Left renal pelvis (tissue), 4 donors: ENCODE measurements around the gene ZNF841. TPM values are rescaled to one million over a fixed set of nuclear protein-coding genes. Genes with fewer than 3 reads are reported as not detected.
"Not testable (repeated sequence)": the region's sequence is repeated elsewhere in the genome, so short reads cannot be mapped to it uniquely, and the experiment has no call there.

Experiments
- DNase-seq, 4 donors: peaks; one replicate each; pipeline ENCODE4 v3.0.0-alpha.2; 2013; ENCODE audit warnings: low read depth in 4 of 4, low spot score in 3 of 4
- polyA plus RNA-seq, 4 donors: library from polyadenylated mRNA; unstranded; fragments of 120-200 nt; gene quantifications; one replicate each; pipeline ENCODE4 v1.2.1, GENCODE V29; 2013; ENCODE audit not compliant: insufficient read length in 4 of 4

ZNF841 gene
- polyA plus RNA-seq, 4 donors, result 15.7 to 20.7 (median 17.5) TPM

DNA sequence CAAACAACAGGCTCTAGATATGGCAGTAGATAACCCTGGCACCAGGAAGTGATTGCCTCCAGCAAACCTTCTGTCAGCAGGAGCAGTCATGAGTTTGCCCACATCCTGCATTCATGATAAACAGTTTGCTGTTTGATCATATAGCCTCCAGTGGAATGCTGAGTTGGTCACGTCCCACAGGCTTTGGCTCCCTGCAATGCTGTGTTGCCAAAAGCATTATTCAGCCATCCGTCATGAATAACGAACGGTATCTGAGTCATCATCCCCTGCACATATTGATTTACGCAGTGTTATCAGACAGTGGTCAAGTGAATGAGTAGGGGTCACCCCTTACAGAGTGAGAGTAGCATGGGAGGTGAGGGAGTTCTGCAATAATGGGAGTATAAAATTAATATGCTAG, 25.1 kb downstream of the ZNF841 start:
- no peak for DNase-seq

DNA sequence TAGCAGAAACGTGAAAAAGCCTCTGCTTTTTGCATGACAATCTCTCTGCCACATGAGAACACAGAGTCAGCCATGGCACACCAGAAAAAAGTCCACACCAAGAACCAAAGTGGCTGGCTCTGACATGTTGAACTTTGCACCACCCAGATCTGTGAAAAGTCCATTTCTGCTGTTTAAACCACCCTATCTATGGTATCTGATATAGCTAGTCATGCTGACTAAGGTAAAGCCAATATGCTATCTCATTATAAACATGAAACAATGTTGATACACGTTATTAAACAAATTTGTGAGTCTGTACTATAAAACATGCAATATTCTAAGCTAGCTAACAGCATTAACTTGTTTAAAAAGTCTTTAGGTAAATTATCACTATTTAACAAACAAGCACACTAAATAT, 25.9 kb downstream of the ZNF841 start:
- DNase-seq, result no peak

DNA sequence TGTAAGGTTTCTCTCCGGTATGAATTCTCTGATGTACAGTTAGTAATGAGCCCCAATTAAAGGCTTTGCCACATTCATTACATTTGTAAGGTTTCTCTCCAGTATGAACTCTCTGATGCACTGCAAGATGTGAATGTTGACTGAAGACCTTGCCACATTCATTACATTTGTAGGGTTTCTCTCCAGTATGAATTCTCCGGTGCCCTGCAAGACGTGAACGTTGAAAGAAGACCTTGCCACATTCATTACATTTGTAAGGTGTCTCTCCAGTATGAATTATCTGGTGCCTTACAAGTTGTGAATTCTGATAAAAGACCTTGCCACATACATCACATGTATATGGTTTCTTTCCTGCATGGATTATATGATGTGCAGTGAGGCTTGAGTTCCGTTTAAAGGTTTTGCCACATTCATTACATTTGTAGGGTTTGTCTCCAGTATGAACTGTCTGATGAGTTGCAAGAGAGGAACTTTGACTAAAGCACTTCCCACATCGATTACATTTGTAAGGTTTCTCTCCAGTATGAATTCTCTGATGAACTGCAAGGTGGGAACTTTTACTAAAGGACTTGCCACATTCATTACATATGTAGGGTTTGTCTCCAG, 29.2 kb downstream of the ZNF841 start:
- DNase-seq, result no peak

DNA sequence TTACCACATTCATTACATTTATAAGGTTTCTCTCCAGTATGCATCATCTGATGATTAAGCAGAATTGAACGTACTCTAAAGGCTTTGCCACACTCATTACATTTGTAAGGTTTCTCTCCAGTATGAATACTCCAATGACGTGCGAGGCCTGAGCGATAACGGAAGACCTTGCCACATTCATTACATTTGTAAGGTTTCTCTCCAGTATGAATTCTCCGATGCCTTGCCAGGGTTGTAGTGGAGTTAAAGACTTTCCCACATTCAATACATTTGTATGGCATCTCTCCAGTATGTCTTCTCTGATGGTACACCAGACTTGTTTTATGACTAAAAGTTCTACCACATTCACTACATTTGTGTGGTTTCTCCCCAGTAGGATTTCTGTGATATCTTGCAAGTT, 30.2 kb downstream of the ZNF841 start:
- no peak for DNase-seq

DNA sequence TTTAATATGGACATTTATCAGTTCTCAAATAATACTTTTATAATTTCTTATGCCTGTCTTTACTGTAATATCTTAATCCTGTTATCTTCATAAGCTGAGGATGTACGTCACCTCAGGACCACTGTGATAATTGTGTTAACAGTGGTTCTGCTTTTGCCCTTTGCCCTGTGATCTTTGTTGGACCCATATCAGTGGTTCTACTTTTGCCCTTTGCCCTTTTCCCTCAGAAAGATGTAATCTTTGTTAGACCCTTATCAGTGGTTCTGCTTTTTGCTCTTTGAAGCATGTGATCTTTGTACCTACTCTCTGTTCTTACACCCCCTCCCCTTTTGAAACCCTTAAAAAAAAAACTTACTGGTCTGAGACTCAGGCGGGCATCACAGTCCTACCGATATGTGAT, 39.1 kb downstream of the ZNF841 start:
- DNase-seq, result not testable (repeated sequence)

DNA sequence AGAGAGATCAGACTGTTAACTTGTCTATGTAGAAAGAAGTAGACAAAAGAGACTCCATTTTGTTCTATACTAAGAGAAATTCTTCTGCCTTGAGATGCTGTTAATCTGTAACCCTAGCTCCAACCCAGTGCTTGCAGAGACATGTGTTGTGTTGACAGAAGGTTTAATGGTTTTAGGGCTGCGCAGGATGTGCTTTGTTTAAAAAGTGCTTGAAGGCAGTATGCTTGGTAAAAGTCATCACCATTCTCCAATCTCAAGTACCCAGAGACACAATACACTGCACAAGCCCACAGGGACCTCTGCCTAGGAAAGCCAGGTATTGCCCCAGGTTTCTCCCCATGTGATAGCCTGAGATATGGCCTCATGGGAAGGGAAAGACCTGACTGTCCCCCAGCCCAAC, 43.8 kb downstream of the ZNF841 start:
- not testable (repeated sequence) for DNase-seq

DNA sequence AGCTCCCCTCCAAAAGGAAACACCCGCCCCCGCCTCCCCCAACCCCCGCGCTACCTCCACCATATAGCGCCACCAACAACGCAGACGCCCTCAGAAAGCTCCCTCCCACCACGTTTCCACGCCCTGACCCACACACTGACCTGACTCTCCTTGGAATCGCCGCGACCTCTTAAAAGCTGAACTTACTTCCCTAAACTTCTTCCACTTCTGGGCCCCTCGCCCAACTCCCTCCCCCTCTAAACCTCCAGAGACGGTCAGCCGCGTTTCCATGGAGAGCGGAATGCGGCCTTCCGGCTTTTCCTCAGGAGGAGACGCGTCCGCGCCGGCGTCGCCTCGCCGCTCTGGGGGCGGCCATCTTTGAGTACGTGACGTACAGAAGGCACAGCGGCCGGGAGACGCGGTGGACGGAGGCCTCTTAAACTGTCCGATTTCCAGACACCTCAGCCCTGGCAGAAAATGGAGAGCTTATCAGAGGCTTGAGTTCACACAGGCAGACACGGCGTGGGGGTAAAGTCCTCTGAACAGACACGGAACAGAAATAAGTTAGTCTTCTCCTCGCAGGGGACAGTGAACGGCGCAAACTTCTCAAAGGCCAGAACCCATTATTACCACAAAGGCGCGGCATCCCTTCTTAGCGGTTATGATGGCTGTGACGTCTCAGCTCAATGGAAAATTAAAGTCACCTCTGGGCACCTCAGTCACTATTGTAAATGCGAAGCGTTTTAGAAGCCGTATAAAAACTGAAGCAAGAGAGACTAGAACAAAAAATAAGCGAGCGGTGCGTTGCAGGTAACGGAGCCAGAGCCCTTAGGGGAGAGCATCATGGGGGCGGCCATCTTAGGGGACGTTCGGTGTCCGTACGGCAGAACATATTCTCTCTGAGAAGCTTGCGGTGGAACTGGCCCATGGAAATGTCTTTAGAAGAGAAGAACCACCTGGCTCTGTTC, 46.7 kb downstream of the ZNF841 start, which contains the start of gene ZNF432:
Gene ZNF432, minus strand, starts transcription at position 284 of the 947 bp plus-strand sequence. CDS start 1,970 bp downstream, outside the sequence.
- DNase-seq, result peak; percentile 94 to 97 (median 96)

DNA sequence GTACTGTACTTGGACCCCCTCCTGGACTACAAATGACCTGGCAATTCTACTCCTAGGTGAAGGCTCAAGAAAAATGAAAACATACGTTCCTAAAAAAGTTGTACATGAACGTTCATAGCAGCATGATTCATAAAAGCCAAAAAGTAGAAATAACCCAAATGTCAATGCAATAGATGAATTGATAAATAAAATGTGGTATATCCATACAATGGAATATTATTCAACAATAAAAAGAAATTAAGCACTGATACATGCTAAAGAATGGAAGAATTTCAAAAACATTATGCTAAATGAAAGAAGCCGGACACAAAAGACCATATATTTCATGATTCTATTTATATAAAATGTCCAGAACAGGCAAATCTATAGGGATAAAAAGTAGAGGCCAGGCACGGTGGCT, 56.4 kb downstream of the ZNF841 start:
- no peak for DNase-seq

DNA sequence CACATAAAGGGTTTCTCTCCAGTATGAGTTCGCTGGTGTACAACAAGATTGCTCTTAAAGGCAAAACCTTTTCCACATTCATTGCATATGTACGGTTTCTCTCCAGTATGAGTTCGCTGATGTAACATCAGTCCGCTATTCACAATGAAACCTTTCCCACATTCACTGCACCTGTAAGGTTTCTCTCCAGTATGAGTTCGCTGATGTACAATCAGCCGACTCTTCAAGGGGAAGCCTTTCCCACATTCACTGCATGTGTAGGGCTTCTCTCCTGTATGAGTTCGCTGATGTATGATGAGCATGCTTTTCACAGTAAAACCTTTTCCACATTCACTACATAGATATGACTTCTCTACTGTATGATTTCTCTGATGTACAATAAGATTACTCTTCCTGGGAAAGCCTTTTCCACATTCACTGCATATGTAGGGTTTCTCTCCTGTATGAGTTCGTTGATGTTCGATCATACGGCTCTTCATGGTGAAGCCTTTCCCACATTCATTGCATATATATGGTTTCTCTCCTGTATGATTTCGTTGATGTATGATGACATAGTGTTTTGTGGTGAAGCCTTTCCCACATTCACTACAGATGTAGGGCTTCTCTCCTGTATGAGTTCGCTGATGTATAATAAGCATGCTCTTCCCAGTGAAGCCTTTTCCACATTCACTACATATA, 61.4 kb downstream of the ZNF841 start:
- no peak for DNase-seq

DNA sequence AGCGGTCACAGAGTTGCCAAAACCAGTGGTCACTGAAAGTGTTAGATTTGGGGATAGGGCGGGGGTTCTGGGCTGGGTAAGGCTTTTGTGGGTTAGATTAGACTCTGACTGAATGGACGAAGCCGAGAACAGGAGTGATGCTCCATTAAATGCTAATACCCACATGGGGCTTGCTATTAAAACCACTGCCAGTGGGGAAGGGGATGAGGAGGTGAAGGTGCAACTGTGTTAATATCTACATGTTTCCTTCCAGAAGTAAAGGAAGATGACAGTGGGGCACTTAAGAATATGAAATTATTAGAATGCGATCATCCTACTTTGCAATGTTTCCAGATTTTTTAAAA, 66.8 kb downstream of the ZNF841 start:
- no peak for DNase-seq

DNA sequence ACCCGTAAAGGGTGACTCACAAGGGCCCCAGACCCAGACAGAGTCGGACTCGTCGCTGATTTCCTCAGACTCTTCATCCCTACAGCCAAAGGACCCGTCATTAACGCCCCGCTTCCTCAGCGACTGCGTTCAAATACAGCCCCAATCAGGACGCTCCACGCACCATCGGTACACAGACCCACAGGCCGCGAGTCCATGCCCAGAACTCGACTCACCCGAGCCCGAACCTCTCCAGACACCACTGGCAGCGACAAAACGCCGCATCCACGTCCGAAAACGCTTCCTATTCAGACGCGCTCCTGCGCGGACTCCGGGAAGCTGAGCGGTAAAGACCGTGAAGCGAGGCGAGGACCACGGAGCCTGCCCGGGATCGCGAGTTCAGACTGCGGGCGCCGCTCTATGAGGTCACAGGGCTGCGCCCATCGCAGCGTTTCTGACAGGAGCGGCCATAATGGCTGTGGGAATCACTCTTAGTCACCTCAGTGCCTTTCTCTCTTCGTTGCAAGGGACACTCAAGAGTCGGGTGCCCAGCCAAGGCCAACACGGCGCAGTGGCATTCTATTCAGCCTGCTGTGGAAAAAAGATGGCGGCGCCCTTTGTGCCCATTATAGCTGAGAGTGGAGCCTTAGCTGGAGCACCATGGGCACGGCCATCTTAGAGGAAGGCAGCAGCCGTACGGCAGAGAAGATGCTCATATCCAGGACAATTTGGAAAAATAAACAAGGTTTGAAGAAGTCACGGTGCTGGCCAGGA, 67.4 kb downstream of the ZNF841 start, which contains the start of gene ZNF614:
Gene ZNF614, minus strand, starts transcription at position 353 of the 753 bp plus-strand sequence. CDS start 2,634 bp downstream, outside the sequence.
- peak; percentile 81 to 90 (median 86) for DNase-seq

DNA sequence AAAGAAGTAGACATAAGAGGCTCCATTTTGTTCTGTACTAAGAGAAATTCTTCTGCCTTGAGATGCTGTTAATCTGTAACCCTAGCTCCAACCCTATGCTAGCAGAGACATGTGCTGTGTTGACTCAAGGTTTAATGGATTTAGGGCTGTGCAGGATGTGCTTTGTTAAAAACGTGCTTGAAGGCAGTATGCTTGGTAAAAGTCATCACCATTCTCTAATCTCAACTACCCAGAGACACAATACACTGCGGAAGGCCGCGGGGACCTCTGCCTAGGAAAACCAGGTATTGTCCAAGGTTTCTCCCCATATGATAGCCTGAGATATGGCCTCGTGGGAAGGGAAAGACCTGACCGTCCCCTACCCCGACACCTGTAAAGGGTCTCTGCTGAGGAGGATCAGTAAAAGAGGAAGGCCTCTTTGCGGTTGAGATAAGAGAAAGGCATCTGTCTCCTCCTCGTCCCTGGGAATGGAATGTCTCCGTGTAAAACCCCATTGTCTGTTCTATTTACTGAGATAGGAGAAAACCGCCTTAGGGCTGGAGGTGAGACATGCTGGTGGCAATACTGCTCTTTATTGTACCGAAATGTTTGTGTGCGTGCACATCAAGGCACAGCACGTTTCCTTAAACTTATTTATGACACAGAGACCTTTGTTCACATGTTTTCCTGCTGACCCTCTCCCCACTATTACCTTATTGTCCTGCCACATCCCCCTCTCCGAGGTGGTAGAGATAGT, 69.1 kb downstream of the ZNF841 start:
- DNase-seq, result not testable (repeated sequence)

DNA sequence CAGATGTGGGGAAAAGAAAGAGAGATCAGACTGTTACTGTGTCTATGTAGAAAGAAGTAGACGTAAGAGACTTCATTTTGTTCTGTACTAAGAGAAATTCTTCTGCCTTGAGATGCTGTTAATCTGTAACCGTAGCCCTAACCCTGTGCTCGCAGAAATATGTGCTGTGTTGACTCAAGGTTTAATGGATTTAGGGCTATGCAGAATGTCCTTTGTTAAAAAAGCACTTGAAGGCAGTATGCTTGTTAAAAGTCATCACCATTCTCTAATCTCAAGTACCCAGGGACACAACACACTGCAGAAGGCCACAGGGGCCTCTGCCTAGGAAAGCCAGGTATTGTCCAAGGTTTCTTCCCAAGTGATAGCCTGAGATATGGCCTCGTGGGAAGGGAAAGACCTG, 71.1 kb downstream of the ZNF841 start:
- not testable (repeated sequence) for DNase-seq

DNA sequence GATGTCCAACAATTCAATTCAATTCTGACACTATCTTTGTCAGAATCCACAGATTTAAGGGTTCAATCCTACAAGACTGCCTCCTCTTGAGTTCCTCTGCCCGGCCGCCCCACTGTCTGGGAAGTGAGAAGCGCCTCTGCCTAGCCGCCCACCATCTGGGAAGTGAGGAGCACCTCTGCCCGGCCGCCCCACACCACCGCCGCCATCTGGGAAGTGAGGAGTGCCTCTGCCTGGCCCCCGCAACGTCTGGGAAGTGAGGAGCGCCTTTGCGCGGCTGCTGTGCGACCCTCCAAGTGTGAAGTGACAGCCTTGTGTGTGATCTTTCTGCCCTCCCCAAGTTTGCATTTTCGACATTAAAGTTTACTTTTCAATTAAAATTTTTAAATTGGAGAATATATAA, 73.4 kb downstream of the ZNF841 start:
- DNase-seq, result no peak

DNA sequence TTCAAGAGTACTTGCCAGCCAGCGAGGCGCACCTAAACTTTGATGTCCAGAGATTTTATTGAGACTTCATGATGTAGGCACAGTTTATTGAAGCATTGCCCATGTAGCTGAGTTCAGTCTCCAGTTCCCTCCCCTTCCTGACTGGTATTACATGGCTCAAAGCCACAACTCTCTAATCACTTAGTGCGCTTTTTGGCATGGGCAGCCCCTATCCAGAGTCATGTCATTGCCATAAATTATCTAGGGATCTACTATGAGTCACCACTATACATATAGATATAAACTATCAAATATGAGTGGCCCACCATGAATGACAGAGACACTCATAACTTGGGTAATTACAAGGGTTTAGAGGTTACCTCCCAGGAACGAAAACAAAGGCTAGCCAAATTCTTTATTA, 75.1 kb downstream of the ZNF841 start:
- DNase-seq, result no peak

Other genes with a start within 250 kb of the ZNF841 start
- gene ZNF577, start 207.8 kb downstream of the ZNF841 start, polyA plus RNA-seq, result 10 to 100 TPM; 31.1 to 48.6 (median 44.1) TPM
- 10 to 100 TPM; 20.0 to 30.6 (median 26.9) TPM for gene ZNF649, start 190.7 kb downstream of the ZNF841 start, polyA plus RNA-seq
- 10 to 100 TPM; 11.9 to 16.2 (median 12.5) TPM for gene ZNF613, start 168.3 kb downstream of the ZNF841 start, polyA plus RNA-seq
- 10 to 100 TPM; 15.4 to 21.1 (median 19.8) TPM for gene ZNF350, start 108.9 kb downstream of the ZNF841 start, polyA plus RNA-seq
- gene ZNF615, start 87.6 kb downstream of the ZNF841 start, polyA plus RNA-seq, result 10 to 100 TPM; 18.3 to 19.1 (median 18.8) TPM
- gene ZNF614, start 67.4 kb downstream of the ZNF841 start, polyA plus RNA-seq, result 10 to 100 TPM; 15.5 to 19.4 (median 17.5) TPM
- gene ZNF432, start 46.9 kb downstream of the ZNF841 start, polyA plus RNA-seq, result 10 to 100 TPM; 20.4 to 23.9 (median 23.0) TPM
- gene ZNF616, start 44.2 kb upstream of the ZNF841 start, polyA plus RNA-seq, result 10 to 100 TPM; 17.7 to 23.2 (median 19.7) TPM
- gene ZNF836, start 75.9 kb upstream of the ZNF841 start, polyA plus RNA-seq, result 10 to 100 TPM; 15.4 to 23.4 (median 16.7) TPM
- gene PPP2R1A, start 94.3 kb upstream of the ZNF841 start, polyA plus RNA-seq, result 100 to 1,000 TPM; 313 to 477 (median 439) TPM
- gene ZNF766, start 173.8 kb upstream of the ZNF841 start, polyA plus RNA-seq, result 10 to 100 TPM; 14.9 to 24.0 (median 22.1) TPM
- gene ZNF480, start 201.4 kb upstream of the ZNF841 start, polyA plus RNA-seq, result 10 to 100 TPM; 13.0 to 23.2 (median 14.9) TPM
- 10 to 100 TPM in 3 of 4 donors, 1 to 10 TPM in 1; 7.9 to 16.3 (median 12.2) TPM for gene ZNF610, start 240.5 kb upstream of the ZNF841 start, polyA plus RNA-seq